ENCODE measurements around the gene TJP2. TPM values are rescaled to one million over a fixed set of nuclear protein-coding genes. Genes with fewer than 3 reads are reported as not detected.

The TJP2 gene
- total RNA-seq, 1 donor from 2014 or later: 35.5 TPM

DNA sequence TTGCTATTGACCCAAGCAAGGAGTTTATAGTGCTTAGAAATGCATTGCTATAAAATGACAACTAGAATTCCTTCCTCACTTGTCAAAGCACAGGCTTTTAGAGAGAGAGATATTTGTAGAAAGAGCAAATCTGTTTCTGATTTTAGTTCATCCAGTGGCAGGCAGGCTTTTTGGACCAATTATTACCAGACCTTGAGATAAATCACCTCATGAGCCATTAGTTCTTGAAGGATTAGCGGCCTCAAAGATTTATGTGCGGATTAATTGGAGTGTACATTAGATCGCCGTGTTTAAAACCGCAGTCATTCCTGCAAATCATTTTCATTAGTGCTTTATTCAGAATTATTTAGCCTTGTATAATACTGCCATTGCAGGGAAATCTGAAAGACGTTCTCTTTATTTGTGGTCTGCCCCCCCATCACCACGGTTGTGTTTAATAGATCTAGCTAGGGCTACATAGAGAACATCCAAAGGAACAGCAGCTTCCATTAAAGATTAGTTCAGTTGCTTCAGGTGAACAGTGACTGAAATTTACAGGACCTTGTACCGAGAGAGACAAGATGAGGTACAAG lies 28.8 kb upstream of the TJP2 start:
- no peak for DNase-seq (ENCODE audit: low spot score)
- Mint-ChIP-seq H3K27me3 (ENCODE audit: insufficient read depth, low read depth) (peaks cover 5% of the 10 kb centered on the region), H3K9me3 (no peaks in the 10 kb centered on the region), H3K36me3 (no peaks in the 10 kb centered on the region), H3K4me1 (peaks cover 5% of the 10 kb centered on the region), H3K4me3 (no peak overlapping the region), H3K27ac (no peak overlapping the region)
- no peaks in the 10 kb centered on the region for H3K27me3 ChIP-seq
- peaks cover 7% of the 10 kb centered on the region for H3F3A ChIP-seq (ENCODE audit: low read depth)
- no peaks in the 10 kb centered on the region for H3K36me3 ChIP-seq
- H3K9me3 ChIP-seq (ENCODE audit: low read depth): no peaks in the 10 kb centered on the region
- H3K27ac ChIP-seq: no peak overlapping the region
- H2AFZ ChIP-seq (replicated peaks): no peak overlapping the region
- H3K79me2 ChIP-seq (ENCODE audit: low read depth): no peaks in the 10 kb centered on the region
- H4K20me1 ChIP-seq (ENCODE audit: low read depth): no peaks in the 10 kb centered on the region
- no peak overlapping the region for H3K4me2 ChIP-seq
- no peak overlapping the region for H3K9ac ChIP-seq
- no peak overlapping the region for H3K4me3 ChIP-seq
- TF ChIP-seq EZH2 (IDR thresholded peaks at IDR 0.05) (no peak), EZH2phosphoT487 (IDR thresholded peaks at IDR 0.05) (no peak)
- TF ChIP-seq, protein P1, sequence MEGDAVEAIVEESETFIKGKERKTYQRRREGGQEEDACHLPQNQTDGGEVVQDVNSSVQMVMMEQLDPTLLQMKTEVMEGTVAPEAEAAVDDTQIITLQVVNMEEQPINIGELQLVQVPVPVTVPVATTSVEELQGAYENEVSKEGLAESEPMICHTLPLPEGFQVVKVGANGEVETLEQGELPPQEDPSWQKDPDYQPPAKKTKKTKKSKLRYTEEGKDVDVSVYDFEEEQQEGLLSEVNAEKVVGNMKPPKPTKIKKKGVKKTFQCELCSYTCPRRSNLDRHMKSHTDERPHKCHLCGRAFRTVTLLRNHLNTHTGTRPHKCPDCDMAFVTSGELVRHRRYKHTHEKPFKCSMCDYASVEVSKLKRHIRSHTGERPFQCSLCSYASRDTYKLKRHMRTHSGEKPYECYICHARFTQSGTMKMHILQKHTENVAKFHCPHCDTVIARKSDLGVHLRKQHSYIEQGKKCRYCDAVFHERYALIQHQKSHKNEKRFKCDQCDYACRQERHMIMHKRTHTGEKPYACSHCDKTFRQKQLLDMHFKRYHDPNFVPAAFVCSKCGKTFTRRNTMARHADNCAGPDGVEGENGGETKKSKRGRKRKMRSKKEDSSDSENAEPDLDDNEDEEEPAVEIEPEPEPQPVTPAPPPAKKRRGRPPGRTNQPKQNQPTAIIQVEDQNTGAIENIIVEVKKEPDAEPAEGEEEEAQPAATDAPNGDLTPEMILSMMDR (IDR thresholded peaks at IDR 0.05): no peak
- H3K4me1 ChIP-seq: no peaks in the 10 kb centered on the region

DNA sequence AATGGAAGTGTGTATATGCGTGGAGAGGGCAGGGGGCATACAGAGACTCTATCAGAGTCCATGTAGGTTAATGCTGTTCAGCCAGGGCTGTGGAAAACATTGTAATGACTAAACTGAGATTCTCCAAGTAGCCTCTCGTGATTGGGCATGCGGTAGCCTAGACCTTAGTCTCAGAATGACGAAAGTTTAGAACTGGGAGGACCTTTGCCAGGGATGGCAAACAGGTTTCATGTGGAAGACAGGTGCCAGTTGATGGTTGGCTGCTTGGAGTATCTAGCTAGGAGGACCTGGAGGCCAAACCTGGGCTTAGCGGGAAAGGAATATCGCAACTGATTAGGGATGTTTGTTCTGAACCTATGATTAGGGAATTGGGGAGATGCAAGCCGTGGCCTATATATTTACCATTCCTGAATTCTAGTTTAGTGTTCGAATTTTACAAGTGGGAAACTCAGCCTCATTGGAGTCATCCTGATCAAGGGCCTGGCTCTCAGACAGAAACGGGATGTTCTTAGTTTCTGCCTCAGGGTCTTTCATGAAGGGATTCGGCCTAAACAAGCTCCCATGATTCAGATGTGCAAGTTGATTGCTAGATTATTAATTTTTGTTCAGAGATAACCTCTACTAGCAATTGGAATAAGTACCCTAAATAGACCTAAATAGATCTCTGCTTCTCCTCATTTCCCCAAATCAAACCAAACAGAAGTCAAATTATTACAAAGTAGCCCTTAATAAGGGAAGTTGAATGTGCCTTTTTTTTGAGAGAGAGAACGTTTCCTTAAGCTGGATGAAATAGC lies 26.8 kb upstream of the TJP2 start:
- Histone ChIP-seq H3K9ac (no peak overlapping the region), H3K79me2 (ENCODE audit: low read depth) (no peaks in the 10 kb centered on the region), H3K27me3 (no peaks in the 10 kb centered on the region), H3K36me3 (no peaks in the 10 kb centered on the region), H3K27ac (no peak overlapping the region), H4K20me1 (ENCODE audit: low read depth) (no peaks in the 10 kb centered on the region), H3K4me3 (no peak overlapping the region), H3K9me3 (ENCODE audit: low read depth) (no peaks in the 10 kb centered on the region), H3K4me2 (no peak overlapping the region), H3K4me1 (no peaks in the 10 kb centered on the region), H2AFZ (replicated peaks) (no peak overlapping the region), H3F3A (ENCODE audit: low read depth) (peaks cover 7% of the 10 kb centered on the region)
- H3K27ac Mint-ChIP-seq: no peak overlapping the region
- DNase-seq (ENCODE audit: low spot score): no peak
- no peak overlapping the region for H3K4me3 Mint-ChIP-seq
- H3K36me3 Mint-ChIP-seq: peaks cover 8% of the 10 kb centered on the region
- TF ChIP-seq, protein P1 (IDR thresholded peaks at IDR 0.05): no peak
- TF ChIP-seq EZH2phosphoT487 (IDR thresholded peaks at IDR 0.05): no peak
- no peak for TF ChIP-seq EZH2 (IDR thresholded peaks at IDR 0.05)
- H3K9me3 Mint-ChIP-seq: peaks cover 3% of the 10 kb centered on the region
- H3K27me3 Mint-ChIP-seq (ENCODE audit: insufficient read depth, low read depth): peaks cover 5% of the 10 kb centered on the region
- peaks cover 5% of the 10 kb centered on the region for H3K4me1 Mint-ChIP-seq

DNA sequence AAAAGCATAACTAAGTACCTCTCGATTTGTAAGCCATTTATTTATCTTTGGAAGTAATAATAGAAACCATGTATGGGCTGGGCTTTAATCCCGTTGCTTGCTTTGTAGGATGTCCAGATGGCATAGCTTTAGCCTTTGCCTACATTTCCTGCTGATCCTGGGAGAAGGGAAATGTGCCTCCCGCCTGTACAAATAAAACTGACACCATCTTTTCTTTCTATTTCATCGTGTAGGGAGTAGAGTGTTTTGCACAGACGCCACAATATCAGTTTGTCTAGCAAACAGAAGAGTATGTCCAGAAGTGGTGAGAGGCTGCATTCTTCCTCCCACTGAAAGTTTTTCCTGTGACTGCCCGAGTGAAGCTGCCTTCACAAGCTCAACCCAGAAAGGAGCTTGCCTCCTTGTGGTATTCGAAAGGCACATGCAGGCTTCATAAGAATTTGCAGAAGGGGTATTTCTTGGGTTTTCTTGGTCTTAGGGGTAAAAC lies 24.7 kb upstream of the TJP2 start:
- no peaks in the 10 kb centered on the region for H3K27me3 ChIP-seq
- H3K27ac ChIP-seq: peak overlapping the region; percentile 1
- no peaks in the 10 kb centered on the region for H3K9me3 ChIP-seq (ENCODE audit: low read depth)
- peaks cover 12% of the 10 kb centered on the region for H3K36me3 Mint-ChIP-seq
- no peak overlapping the region for H3K4me3 ChIP-seq
- H3K27ac Mint-ChIP-seq: no peak overlapping the region
- TF ChIP-seq EZH2 (IDR thresholded peaks at IDR 0.05) (no peak), EZH2phosphoT487 (IDR thresholded peaks at IDR 0.05) (no peak)
- TF ChIP-seq, protein P1 (IDR thresholded peaks at IDR 0.05): no peak
- no peak overlapping the region for H3K4me3 Mint-ChIP-seq
- H3K79me2 ChIP-seq (ENCODE audit: low read depth): no peaks in the 10 kb centered on the region
- peaks cover 2% of the 10 kb centered on the region for H3K27me3 Mint-ChIP-seq (ENCODE audit: insufficient read depth, low read depth)
- peak; percentile 30 for DNase-seq (ENCODE audit: low spot score)
- H3K4me2 ChIP-seq: no peak overlapping the region
- peaks cover 3% of the 10 kb centered on the region for H3K9me3 Mint-ChIP-seq
- peaks cover 7% of the 10 kb centered on the region for H3F3A ChIP-seq (ENCODE audit: low read depth)
- H3K4me1 ChIP-seq: no peaks in the 10 kb centered on the region
- H2AFZ ChIP-seq (replicated peaks): no peak overlapping the region
- H3K36me3 ChIP-seq: no peaks in the 10 kb centered on the region
- no peaks in the 10 kb centered on the region for H4K20me1 ChIP-seq (ENCODE audit: low read depth)
- no peak overlapping the region for H3K9ac ChIP-seq
- H3K4me1 Mint-ChIP-seq: peaks cover 8% of the 10 kb centered on the region

Data from neural progenitor cell (in vitro differentiated cells).